Esophagus squamous epithelium (tissue), 4 donors: ENCODE measurements around the gene CREB3.

Source experiments
- POLR2A ChIP-seq, 4 donors: fragments of 450-650 bp; IDR thresholded peaks; one replicate each; pipeline ENCODE4 v1.6.1; 2017; ENCODE audit warnings: antibody characterized with exemption in 4 of 4, mild to moderate bottlenecking in 4 of 4, moderate library complexity in 3 of 4
- TF ChIP-seq, protein P1 (sequence below), 6 experiments: fragments of 450-650 bp in 4 of 6; fragments of 200-600 bp in 2 of 6; sonication (generic) in 2 of 6; IDR thresholded peaks; one replicate each; pipeline ENCODE4 v1.5.1; 2016 to 2019; ENCODE audit warnings: antibody characterized with exemption in 6 of 6, mild to moderate bottlenecking in 4 of 6, moderate library complexity in 4 of 6

DNA sequence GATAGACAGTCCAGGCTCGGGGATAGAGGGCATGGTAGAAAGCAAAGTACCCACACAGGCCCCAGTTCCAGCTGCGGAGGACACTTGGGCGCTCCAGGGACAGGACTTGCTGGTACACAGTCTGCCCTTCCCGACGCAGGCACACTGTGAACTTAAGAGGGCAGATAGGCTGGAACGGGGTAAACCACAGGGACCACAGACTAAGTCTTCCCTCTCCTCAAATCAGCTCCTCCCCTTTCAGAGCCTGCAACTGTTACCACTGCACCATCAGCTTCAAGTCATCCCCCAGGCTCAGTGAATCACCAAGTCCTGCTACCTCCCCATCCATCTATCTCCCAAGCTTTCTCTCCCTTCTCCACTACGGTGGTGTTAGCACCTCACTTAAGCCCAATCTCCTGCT is 9.3 kb downstream of the CREB3 start:
- TF ChIP-seq, protein P1, sequence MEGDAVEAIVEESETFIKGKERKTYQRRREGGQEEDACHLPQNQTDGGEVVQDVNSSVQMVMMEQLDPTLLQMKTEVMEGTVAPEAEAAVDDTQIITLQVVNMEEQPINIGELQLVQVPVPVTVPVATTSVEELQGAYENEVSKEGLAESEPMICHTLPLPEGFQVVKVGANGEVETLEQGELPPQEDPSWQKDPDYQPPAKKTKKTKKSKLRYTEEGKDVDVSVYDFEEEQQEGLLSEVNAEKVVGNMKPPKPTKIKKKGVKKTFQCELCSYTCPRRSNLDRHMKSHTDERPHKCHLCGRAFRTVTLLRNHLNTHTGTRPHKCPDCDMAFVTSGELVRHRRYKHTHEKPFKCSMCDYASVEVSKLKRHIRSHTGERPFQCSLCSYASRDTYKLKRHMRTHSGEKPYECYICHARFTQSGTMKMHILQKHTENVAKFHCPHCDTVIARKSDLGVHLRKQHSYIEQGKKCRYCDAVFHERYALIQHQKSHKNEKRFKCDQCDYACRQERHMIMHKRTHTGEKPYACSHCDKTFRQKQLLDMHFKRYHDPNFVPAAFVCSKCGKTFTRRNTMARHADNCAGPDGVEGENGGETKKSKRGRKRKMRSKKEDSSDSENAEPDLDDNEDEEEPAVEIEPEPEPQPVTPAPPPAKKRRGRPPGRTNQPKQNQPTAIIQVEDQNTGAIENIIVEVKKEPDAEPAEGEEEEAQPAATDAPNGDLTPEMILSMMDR (IDR thresholded peaks at IDR 0.05) = no peak
- no peak for TF ChIP-seq POLR2A (IDR thresholded peaks at IDR 0.05)
